ENCODE measurements around the gene CENPL.

The CENPL gene

GRCh38 chr1:173798078-173798477, 26.6 kb downstream of the CENPL start:
- H3K18ac ChIP-seq (ENCODE audit: low read length), result no peak overlapping the region
- no peak overlapping the region for H4K8ac ChIP-seq (ENCODE audit: low read depth, low read length)
- no peak overlapping the region for H4K91ac ChIP-seq (ENCODE audit: low read depth, low read length, poor library complexity)
- no peak overlapping the region for H3K27ac ChIP-seq (replicated peaks; ENCODE audit: low read length)
- no peak overlapping the region for H3K4me2 ChIP-seq (ENCODE audit: insufficient read depth, low read length, poor library complexity, severe bottlenecking)
- no peak overlapping the region for H2BK12ac ChIP-seq (ENCODE audit: low read length)
- no peaks in the 10 kb centered on the region for H3K27me3 ChIP-seq (ENCODE audit: control insufficient read depth in 3 of 3, insufficient read depth in 3 of 3, low read depth in 1 of 3, low read length in 3 of 3)
- no peaks in the 10 kb centered on the region for H3K4me1 ChIP-seq (ENCODE audit: control insufficient read depth in 2 of 2, insufficient read depth in 1 of 2, low read depth in 1 of 2, low read length in 2 of 2)
- H3K9me3 ChIP-seq (replicated peaks in 1 of 2; ENCODE audit: control insufficient read depth in 2 of 2, insufficient read depth in 1 of 2, low read depth in 1 of 2, low read length in 2 of 2), result peaks cover 0 to 13% of the 10 kb centered on the region in 2 donors
- H3K79me1 ChIP-seq (ENCODE audit: low read depth, low read length), result no peaks in the 10 kb centered on the region
- H2BK5ac ChIP-seq (ENCODE audit: low read length), result no peak overlapping the region
- H3K23ac ChIP-seq (ENCODE audit: low read depth, low read length, poor library complexity), result no peak overlapping the region
- no peak overlapping the region for H2BK15ac ChIP-seq (ENCODE audit: low read length)
- H3K36me3 ChIP-seq (replicated peaks in 1 of 2; ENCODE audit: control insufficient read depth in 2 of 2, insufficient read depth in 2 of 2, low read length in 2 of 2), result peaks cover 0 to 78% of the 10 kb centered on the region in 2 donors
- H3K9ac ChIP-seq (ENCODE audit: low read depth, low read length, poor library complexity), result no peak overlapping the region
- H3K4me3 ChIP-seq (ENCODE audit: low read length in 2 of 2), result no peak overlapping the region
- H3K4ac ChIP-seq (ENCODE audit: low read length), result no peak overlapping the region
- H3K14ac ChIP-seq (ENCODE audit: low read length), result no peak overlapping the region
- H2AK5ac ChIP-seq (ENCODE audit: low read depth, low read length), result no peak overlapping the region
- H2AFZ ChIP-seq (ENCODE audit: low read length), result no peak overlapping the region
- no peak overlapping the region for H2BK120ac ChIP-seq (ENCODE audit: low read depth, low read length)
- no peak for DNase-seq (ENCODE audit: low spot score)

GRCh38 chr1:173789841-173790240, 34.8 kb downstream of the CENPL start:
- Histone ChIP-seq H2BK12ac (ENCODE audit: low read length) (no peak overlapping the region), H3K27me3 (ENCODE audit: control insufficient read depth in 3 of 3, insufficient read depth in 3 of 3, low read depth in 1 of 3, low read length in 3 of 3) (no peaks in the 10 kb centered on the region), H4K8ac (ENCODE audit: low read depth, low read length) (no peak overlapping the region), H3K14ac (ENCODE audit: low read length) (no peak overlapping the region), H2AFZ (ENCODE audit: low read length) (no peak overlapping the region), H3K18ac (ENCODE audit: low read length) (no peak overlapping the region), H3K9ac (ENCODE audit: low read depth, low read length, poor library complexity) (no peak overlapping the region), H3K4ac (ENCODE audit: low read length) (no peak overlapping the region), H3K4me2 (ENCODE audit: insufficient read depth, low read length, poor library complexity, severe bottlenecking) (no peak overlapping the region), H3K9me3 (replicated peaks in 1 of 2; ENCODE audit: control insufficient read depth in 2 of 2, insufficient read depth in 1 of 2, low read depth in 1 of 2, low read length in 2 of 2) (no peaks in the 10 kb centered on the region), H4K91ac (ENCODE audit: low read depth, low read length, poor library complexity) (no peak overlapping the region), H3K4me3 (ENCODE audit: low read length in 2 of 2) (no peak overlapping the region), H2AK5ac (ENCODE audit: low read depth, low read length) (no peak overlapping the region), H3K27ac (replicated peaks; ENCODE audit: low read length) (no peak overlapping the region), H3K23ac (ENCODE audit: low read depth, low read length, poor library complexity) (no peak overlapping the region), H2BK15ac (ENCODE audit: low read length) (no peak overlapping the region), H3K36me3 (replicated peaks in 1 of 2; ENCODE audit: control insufficient read depth in 2 of 2, insufficient read depth in 2 of 2, low read length in 2 of 2) (peaks cover 0 to 51% of the 10 kb centered on the region in 2 donors), H3K79me1 (ENCODE audit: low read depth, low read length) (no peaks in the 10 kb centered on the region), H2BK120ac (ENCODE audit: low read depth, low read length) (no peak overlapping the region), H3K4me1 (ENCODE audit: control insufficient read depth in 2 of 2, insufficient read depth in 1 of 2, low read depth in 1 of 2, low read length in 2 of 2) (no peaks in the 10 kb centered on the region), H2BK5ac (ENCODE audit: low read length) (no peak overlapping the region)
- no CpG with 5 or more reads among the region's 2 CpGs for whole genome bisulfite sequencing, 2 donors (ENCODE audit: extremely low coverage in 2 of 2, insufficient read length in 2 of 2, insufficient replicate concordance in 1 of 2)
- no peak for DNase-seq (ENCODE audit: low spot score)

- no peak overlapping the region for H2AFZ ChIP-seq (ENCODE audit: low read length)
- no peak for DNase-seq (ENCODE audit: low spot score)
- no peak overlapping the region for H2BK12ac ChIP-seq (ENCODE audit: low read length)
- WGBS, 2 donors (ENCODE audit: extremely low coverage in 2 of 2, insufficient read length in 2 of 2, insufficient replicate concordance in 1 of 2), result no CpG with 5 or more reads among the region's 7 CpGs
- H3K36me3 ChIP-seq (replicated peaks in 1 of 2; ENCODE audit: control insufficient read depth in 2 of 2, insufficient read depth in 2 of 2, low read length in 2 of 2), result peaks cover 6 to 78% of the 10 kb centered on the region in 2 donors
- H3K18ac ChIP-seq (ENCODE audit: low read length), result no peak overlapping the region
- H3K27me3 ChIP-seq (ENCODE audit: control insufficient read depth in 3 of 3, insufficient read depth in 3 of 3, low read depth in 1 of 3, low read length in 3 of 3), result no peaks in the 10 kb centered on the region
- no peaks in the 10 kb centered on the region for H3K79me1 ChIP-seq (ENCODE audit: low read depth, low read length)
- H3K4me3 ChIP-seq (ENCODE audit: low read length in 2 of 2), result no peak overlapping the region
- H3K4me2 ChIP-seq (ENCODE audit: insufficient read depth, low read length, poor library complexity, severe bottlenecking), result no peak overlapping the region
- H2BK5ac ChIP-seq (ENCODE audit: low read length), result no peak overlapping the region
- no peak overlapping the region for H3K9ac ChIP-seq (ENCODE audit: low read depth, low read length, poor library complexity)
- H4K91ac ChIP-seq (ENCODE audit: low read depth, low read length, poor library complexity), result no peak overlapping the region
- no peak overlapping the region for H3K4ac ChIP-seq (ENCODE audit: low read length)
- no peak overlapping the region for H3K14ac ChIP-seq (ENCODE audit: low read length)
- H3K4me1 ChIP-seq (ENCODE audit: control insufficient read depth in 2 of 2, insufficient read depth in 1 of 2, low read depth in 1 of 2, low read length in 2 of 2), result no peaks in the 10 kb centered on the region
- no peaks in the 10 kb centered on the region for H3K9me3 ChIP-seq (replicated peaks in 1 of 2; ENCODE audit: control insufficient read depth in 2 of 2, insufficient read depth in 1 of 2, low read depth in 1 of 2, low read length in 2 of 2)
- no peak overlapping the region for H3K23ac ChIP-seq (ENCODE audit: low read depth, low read length, poor library complexity)
- no peak overlapping the region for H2BK15ac ChIP-seq (ENCODE audit: low read length)
- no peak overlapping the region for H2AK5ac ChIP-seq (ENCODE audit: low read depth, low read length)
- no peak overlapping the region for H2BK120ac ChIP-seq (ENCODE audit: low read depth, low read length)
- H4K8ac ChIP-seq (ENCODE audit: low read depth, low read length), result no peak overlapping the region
- H3K27ac ChIP-seq (replicated peaks; ENCODE audit: low read length), result no peak overlapping the region
Measured at GRCh38 chr1:173784997-173785396, 39.7 kb downstream of the CENPL start.

- DNase-seq (ENCODE audit: low spot score), result no peak
- H3K36me3 ChIP-seq (replicated peaks in 1 of 2; ENCODE audit: control insufficient read depth in 2 of 2, insufficient read depth in 2 of 2, low read length in 2 of 2), result peaks cover 9 to 93% of the 10 kb centered on the region in 2 donors
- no peak overlapping the region for H4K91ac ChIP-seq (ENCODE audit: low read depth, low read length, poor library complexity)
- no peaks in the 10 kb centered on the region for H3K9me3 ChIP-seq (replicated peaks in 1 of 2; ENCODE audit: control insufficient read depth in 2 of 2, insufficient read depth in 1 of 2, low read depth in 1 of 2, low read length in 2 of 2)
- WGBS, 2 donors (ENCODE audit: extremely low coverage in 2 of 2, insufficient read length in 2 of 2, insufficient replicate concordance in 1 of 2), result no CpG with 5 or more reads among the region's 4 CpGs
- no peak overlapping the region for H2AK5ac ChIP-seq (ENCODE audit: low read depth, low read length)
- no peak overlapping the region for H2BK120ac ChIP-seq (ENCODE audit: low read depth, low read length)
- H3K27me3 ChIP-seq (ENCODE audit: control insufficient read depth in 3 of 3, insufficient read depth in 3 of 3, low read depth in 1 of 3, low read length in 3 of 3), result no peaks in the 10 kb centered on the region
- H3K27ac ChIP-seq (replicated peaks; ENCODE audit: low read length), result no peak overlapping the region
- no peak overlapping the region for H2BK5ac ChIP-seq (ENCODE audit: low read length)
- no peak overlapping the region for H3K23ac ChIP-seq (ENCODE audit: low read depth, low read length, poor library complexity)
- H3K18ac ChIP-seq (ENCODE audit: low read length), result no peak overlapping the region
- H3K4me2 ChIP-seq (ENCODE audit: insufficient read depth, low read length, poor library complexity, severe bottlenecking), result no peak overlapping the region
- H3K4ac ChIP-seq (ENCODE audit: low read length), result no peak overlapping the region
- H3K9ac ChIP-seq (ENCODE audit: low read depth, low read length, poor library complexity), result no peak overlapping the region
- no peak overlapping the region for H3K14ac ChIP-seq (ENCODE audit: low read length)
- H4K8ac ChIP-seq (ENCODE audit: low read depth, low read length), result no peak overlapping the region
- no peaks in the 10 kb centered on the region for H3K4me1 ChIP-seq (ENCODE audit: control insufficient read depth in 2 of 2, insufficient read depth in 1 of 2, low read depth in 1 of 2, low read length in 2 of 2)
- H3K79me1 ChIP-seq (ENCODE audit: low read depth, low read length), result no peaks in the 10 kb centered on the region
- no peak overlapping the region for H3K4me3 ChIP-seq (ENCODE audit: low read length in 2 of 2)
- H2AFZ ChIP-seq (ENCODE audit: low read length), result no peak overlapping the region
- H2BK15ac ChIP-seq (ENCODE audit: low read length), result no peak overlapping the region
- no peak overlapping the region for H2BK12ac ChIP-seq (ENCODE audit: low read length)
Measured at GRCh38 chr1:173779936-173780335, 44.7 kb downstream of the CENPL start.
